NCI-H1105 treated with DMSO at 0.1 percent for 48 hours (cell line): ENCODE results near the gene IL36A.

Experiments used
- DNase-seq: peaks from one replicate; lab custom pipeline; 2025; lab: John Stamatoyannopoulos, UW

Gene IL36A

GRCh38 chr2:113005030-113005509 is at the start of gene IL36A:
IL36A (plus strand) TSS chr2:113005459; CDS start chr2:113005872, 413 bp downstream.
- DNase-seq = no peak

GRCh38 chr2:112957511-112957910 is 47.7 kb upstream of the IL36A start:
- DNase-seq = no peak

- peak; percentile 57 for DNase-seq
Measured at GRCh38 chr2:112958428-112959108, 46.7 kb upstream of the IL36A start.

GRCh38 chr2:112959109-112959812 is 46.0 kb upstream of the IL36A start:
- no peak for DNase-seq

GRCh38 chr2:112960230-112960825 is 44.9 kb upstream of the IL36A start:
- DNase-seq = no peak

GRCh38 chr2:112962308-112963175 is 42.7 kb upstream of the IL36A start:
- no peak for DNase-seq

- DNase-seq = no peak
Measured at GRCh38 chr2:112967023-112967422, 38.2 kb upstream of the IL36A start.

- no peak for DNase-seq
Measured at GRCh38 chr2:112972423-112973086, 32.7 kb upstream of the IL36A start.

- DNase-seq = no peak
Measured at GRCh38 chr2:112973156-112973555, 32.1 kb upstream of the IL36A start.

- no peak for DNase-seq
Measured at GRCh38 chr2:112977559-112978056, 27.7 kb upstream of the IL36A start, which contains the start of gene IL36G. IL36G (plus strand) TSS chr2:112978006; CDS start chr2:112978639, 633 bp downstream.

GRCh38 chr2:112979731-112980130 is 25.5 kb upstream of the IL36A start:
- no peak for DNase-seq

- no peak for DNase-seq
Measured at GRCh38 chr2:112980537-112980936, 24.7 kb upstream of the IL36A start.

- DNase-seq = no peak
Measured at GRCh38 chr2:112985090-112985489, 20.2 kb upstream of the IL36A start.

GRCh38 chr2:112989611-112990010 is 15.6 kb upstream of the IL36A start:
- DNase-seq = no peak

- no peak for DNase-seq
Measured at GRCh38 chr2:112993831-112994230, 11.4 kb upstream of the IL36A start.

GRCh38 chr2:112994648-112995047 is 10.6 kb upstream of the IL36A start:
- no peak for DNase-seq

GRCh38 chr2:112995346-112995920 is 9.8 kb upstream of the IL36A start:
- DNase-seq = no peak

GRCh38 chr2:112996635-112997034 is 8.6 kb upstream of the IL36A start:
- no peak for DNase-seq

- DNase-seq = no peak
Measured at GRCh38 chr2:112997151-112997550, 8.1 kb upstream of the IL36A start.

- no peak for DNase-seq
Measured at GRCh38 chr2:113000436-113000835, 4.8 kb upstream of the IL36A start.

- no peak for DNase-seq
Measured at GRCh38 chr2:113002677-113003076, 2.6 kb upstream of the IL36A start.
